Tibial nerve (tissue), 4 donors: Measurements from ENCODE around the gene AFAP1L2. TPM values are rescaled to one million over a fixed set of nuclear protein-coding genes. Genes with fewer than 3 reads are reported as not detected.

ENCODE experiments used
- DNase-seq, 2 donors: peaks; one replicate each; pipeline ENCODE4 v3.0.0-alpha.2; 2019; ENCODE audit warnings: low spot score in 2 of 2
- H3K27ac ChIP-seq, 4 donors: fragments of 200-600 bp; sonication (generic) in 3 of 4; one replicate each; pipeline ENCODE4 v1.5.1; 2017 to 2019; ENCODE audit warnings: mild to moderate bottlenecking in 1 of 4
- H3K27me3 ChIP-seq, 2 donors: fragments of 200-600 bp; sonication (generic) in 1 of 2; one replicate each; pipeline versions ENCODE4 v1.5.1 to v1.6.0; 2017 to 2019
- H3K36me3 ChIP-seq, 3 donors: fragments of 200-600 bp; sonication (generic); one replicate each; pipeline ENCODE4 v1.5.1; 2018 to 2019
- H3K4me1 ChIP-seq, 4 donors: fragments of 200-600 bp; sonication (generic) in 3 of 4; one replicate each; pipeline ENCODE4 v1.5.1; 2017 to 2019
- H3K4me3 ChIP-seq, 4 donors: fragments of 200-600 bp; sonication (generic) in 3 of 4; one replicate each; pipeline ENCODE4 v1.5.1; 2017 to 2019; ENCODE audit warnings: mild to moderate bottlenecking in 1 of 4, moderate library complexity in 1 of 4
- H3K9me3 ChIP-seq, 4 donors: fragments of 200-600 bp; sonication (generic) in 3 of 4; one replicate each; pipeline ENCODE4 v1.5.1; 2017 to 2019
- EP300 ChIP-seq, 2 donors: sonication (generic); formaldehyde crosslinking; IDR thresholded peaks; one replicate each; pipeline ENCODE4 v1.6.1; 2017; ENCODE audit warnings: antibody characterized with exemption in 2 of 2, mild to moderate bottlenecking in 1 of 2
- POLR2A ChIP-seq, 2 donors: fragments of 450-650 bp; IDR thresholded peaks; one replicate each; pipeline ENCODE4 v1.6.1; 2017; ENCODE audit warnings: antibody characterized with exemption in 2 of 2, mild to moderate bottlenecking in 2 of 2, moderate library complexity in 2 of 2
- WGBS, 2 donors: methylation state at CpG; one replicate each; pipeline ENCODE4 v1.1.5; 2018; 5-methylcytosine and 5-hydroxymethylcytosine counted together
- total RNA-seq, 4 donors: library from RNA; depleted of rRNA; stranded (reverse); fragments of >200 nt; gene quantifications; one replicate each; pipeline ENCODE4 v1.1.0, GENCODE V29; 2016
- TF ChIP-seq, protein P1 (sequence below), 5 experiments: fragments of 200-600 bp in 3 of 5; fragments of 450-650 bp in 2 of 5; sonication (generic) in 3 of 5; IDR thresholded peaks; one replicate each; pipeline ENCODE4 v1.5.1; 2016 to 2019; ENCODE audit warnings: antibody characterized with exemption in 5 of 5, mild to moderate bottlenecking in 3 of 5, moderate library complexity in 2 of 5

The AFAP1L2 gene
- total RNA-seq, 4 donors from 2014 or later, result 96.3 to 176 (median 127) TPM

DNA sequence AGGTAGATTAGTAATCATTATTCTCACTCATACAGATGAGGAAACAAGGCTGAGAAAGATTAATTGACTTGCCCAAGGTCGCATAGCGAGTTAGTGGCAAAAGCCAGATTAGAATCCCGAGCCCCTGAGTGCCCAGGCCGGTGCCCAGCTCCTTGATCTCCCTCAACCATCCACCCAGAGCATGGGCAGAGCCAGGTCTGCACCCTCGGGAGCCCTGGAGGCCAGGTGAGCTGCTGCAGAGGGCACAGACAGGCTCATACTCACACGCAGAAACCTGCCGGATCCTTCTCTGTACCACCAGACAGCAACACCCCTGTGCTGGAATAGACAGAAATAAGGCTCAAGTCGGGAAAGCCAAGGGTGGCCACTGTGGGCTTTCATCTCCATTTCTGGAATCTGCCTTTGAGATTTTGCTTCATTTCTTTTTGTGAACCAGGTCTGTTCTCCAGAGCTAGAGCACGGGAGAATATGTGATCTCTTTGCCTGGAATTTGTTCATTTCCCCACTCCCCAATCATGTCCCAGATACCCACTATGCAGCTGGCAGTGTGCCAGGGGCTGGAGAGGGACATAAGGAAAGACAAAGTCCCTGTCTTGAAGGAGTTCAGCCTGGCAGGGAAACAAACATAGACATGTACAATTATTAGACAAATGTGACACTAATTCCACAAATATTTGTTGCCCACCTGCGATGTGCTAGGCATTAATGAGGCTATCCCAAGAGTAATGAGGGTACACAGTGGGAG, 5.5 kb downstream of the AFAP1L2 start:
- H3K27ac ChIP-seq, result peak overlapping the region; percentile 75 to 96 (median 90)

DNA sequence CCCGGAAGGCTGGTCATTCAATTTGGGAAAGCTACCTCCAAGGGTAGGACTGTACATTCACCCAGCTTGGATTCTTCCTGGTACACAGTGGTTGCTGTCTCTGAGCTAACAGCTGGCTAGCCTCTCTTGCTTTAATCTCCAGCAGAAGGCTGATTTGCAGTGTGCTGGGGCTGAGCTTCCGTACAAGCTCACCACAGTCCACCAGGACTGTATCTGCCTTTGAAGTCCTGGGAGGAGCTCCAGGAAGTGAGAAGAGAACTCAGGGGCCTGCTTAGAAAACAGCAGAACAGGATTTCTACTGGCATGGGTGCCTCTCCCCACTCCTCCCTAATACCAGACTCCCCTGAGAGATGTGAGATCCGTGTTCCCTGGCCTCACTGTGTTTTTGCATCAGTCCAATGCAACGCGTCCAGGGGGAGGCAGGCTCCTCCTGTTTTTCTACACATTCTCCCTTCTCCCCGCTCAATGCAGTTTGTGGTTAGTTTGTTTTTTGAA, 6.6 kb downstream of the AFAP1L2 start:
- TF ChIP-seq, protein P1, sequence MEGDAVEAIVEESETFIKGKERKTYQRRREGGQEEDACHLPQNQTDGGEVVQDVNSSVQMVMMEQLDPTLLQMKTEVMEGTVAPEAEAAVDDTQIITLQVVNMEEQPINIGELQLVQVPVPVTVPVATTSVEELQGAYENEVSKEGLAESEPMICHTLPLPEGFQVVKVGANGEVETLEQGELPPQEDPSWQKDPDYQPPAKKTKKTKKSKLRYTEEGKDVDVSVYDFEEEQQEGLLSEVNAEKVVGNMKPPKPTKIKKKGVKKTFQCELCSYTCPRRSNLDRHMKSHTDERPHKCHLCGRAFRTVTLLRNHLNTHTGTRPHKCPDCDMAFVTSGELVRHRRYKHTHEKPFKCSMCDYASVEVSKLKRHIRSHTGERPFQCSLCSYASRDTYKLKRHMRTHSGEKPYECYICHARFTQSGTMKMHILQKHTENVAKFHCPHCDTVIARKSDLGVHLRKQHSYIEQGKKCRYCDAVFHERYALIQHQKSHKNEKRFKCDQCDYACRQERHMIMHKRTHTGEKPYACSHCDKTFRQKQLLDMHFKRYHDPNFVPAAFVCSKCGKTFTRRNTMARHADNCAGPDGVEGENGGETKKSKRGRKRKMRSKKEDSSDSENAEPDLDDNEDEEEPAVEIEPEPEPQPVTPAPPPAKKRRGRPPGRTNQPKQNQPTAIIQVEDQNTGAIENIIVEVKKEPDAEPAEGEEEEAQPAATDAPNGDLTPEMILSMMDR (IDR thresholded peaks at IDR 0.05), result peak in 1 of 5 experiments; percentile 7
- TF ChIP-seq POLR2A (IDR thresholded peaks at IDR 0.05) (peak in 1 of 2 donors; percentile 21), EP300 (IDR thresholded peaks at IDR 0.05) (peak in 1 of 2 donors; percentile 5)
- no peaks in the 10 kb centered on the region for H3K36me3 ChIP-seq
- H3K9me3 ChIP-seq, result no peaks in the 10 kb centered on the region
- no peaks in the 10 kb centered on the region for H3K27me3 ChIP-seq
- H3K4me3 ChIP-seq, result peak overlapping the region in 3 of 4 donors; percentile 2 to 34 (median 32)
- DNase-seq, result no peak
- H3K27ac ChIP-seq, result peak overlapping the region; percentile 75 to 96 (median 90)
- 5 to 21% methylated on average over 6 of the region's 6 CpGs for WGBS, 2 donors
- peaks cover 0 to 100% (median 73%) of the 10 kb centered on the region in 4 donors for H3K4me1 ChIP-seq

More for the DNA sequence above, 5.5 kb downstream of the AFAP1L2 start:
- Histone ChIP-seq H3K4me1 (peaks cover 0 to 99% (median 65%) of the 10 kb centered on the region in 4 donors), H3K27me3 (no peaks in the 10 kb centered on the region), H3K4me3 (no peak overlapping the region), H3K36me3 (no peaks in the 10 kb centered on the region), H3K9me3 (no peaks in the 10 kb centered on the region)
- TF ChIP-seq, protein P1 (IDR thresholded peaks at IDR 0.05), result no peak
- TF ChIP-seq POLR2A (IDR thresholded peaks at IDR 0.05), result no peak
- TF ChIP-seq EP300 (IDR thresholded peaks at IDR 0.05), result no peak
- WGBS, 2 donors, result 46 to 55% methylated on average over 10 of the region's 10 CpGs
- no peak for DNase-seq

DNA sequence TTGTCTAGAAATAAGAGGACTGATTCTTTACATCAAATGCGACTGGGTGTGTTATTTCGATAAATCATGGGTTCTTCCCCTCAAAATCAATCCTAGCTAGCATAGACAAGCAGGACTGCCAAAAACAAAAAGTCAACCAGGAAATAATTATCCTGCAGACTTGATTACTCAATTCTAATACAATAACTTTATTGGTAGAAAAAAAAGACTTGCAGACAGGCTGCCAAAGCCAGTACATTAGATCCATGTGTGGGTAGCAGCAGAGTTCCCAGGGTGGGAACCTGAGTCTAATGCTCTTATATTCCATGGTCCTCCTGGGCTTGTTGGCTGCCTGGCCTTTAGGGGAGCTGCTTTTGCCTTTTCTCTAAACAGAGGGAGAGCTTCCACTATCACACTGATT, 7.8 kb downstream of the AFAP1L2 start:
- peaks cover 0 to 100% (median 82%) of the 10 kb centered on the region in 4 donors for H3K4me1 ChIP-seq
- 34 to 53% methylated on average over 2 of the region's 2 CpGs for WGBS, 2 donors
- H3K36me3 ChIP-seq, result no peaks in the 10 kb centered on the region
- H3K27me3 ChIP-seq, result no peaks in the 10 kb centered on the region
- H3K27ac ChIP-seq, result peak overlapping the region; percentile 75 to 96 (median 90)
- no peak overlapping the region for H3K4me3 ChIP-seq
- TF ChIP-seq EP300 (IDR thresholded peaks at IDR 0.05), result no peak
- H3K9me3 ChIP-seq, result no peaks in the 10 kb centered on the region
- no peak for DNase-seq

DNA sequence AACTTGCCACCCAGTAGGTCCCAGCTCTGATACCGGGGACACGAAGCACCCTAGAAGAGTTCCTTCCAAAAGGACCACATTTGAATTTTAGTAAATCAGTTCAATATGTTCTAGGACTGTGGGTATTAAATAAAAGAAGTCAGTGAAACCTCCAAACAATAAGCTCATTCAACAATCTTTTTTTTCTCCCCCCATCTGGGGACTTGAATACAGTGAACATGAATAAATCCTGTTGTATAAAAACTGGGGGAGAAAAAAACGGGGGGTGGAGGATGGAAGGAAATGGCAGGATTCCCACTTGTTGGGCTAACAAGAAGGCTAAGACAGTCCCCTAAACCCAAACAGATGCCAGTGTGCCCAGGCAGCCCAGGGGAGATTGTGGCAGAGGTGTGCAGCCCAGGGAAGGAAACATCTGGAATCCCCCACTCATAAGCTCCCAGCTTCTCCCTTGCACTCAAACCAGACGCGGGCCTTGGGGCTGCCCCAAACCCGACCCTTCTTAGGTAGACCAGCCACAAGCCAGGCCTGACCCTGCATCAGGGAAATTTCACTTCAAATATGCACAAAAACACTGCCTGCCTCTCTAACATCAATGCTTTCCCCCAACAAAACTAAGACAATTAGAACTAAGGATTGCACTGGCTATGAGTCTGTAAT, 8.8 kb downstream of the AFAP1L2 start:
- peaks cover 0 to 100% (median 82%) of the 10 kb centered on the region in 4 donors for H3K4me1 ChIP-seq
- TF ChIP-seq EP300 (IDR thresholded peaks at IDR 0.05) (peak; percentile 59 to 63), POLR2A (IDR thresholded peaks at IDR 0.05) (no peak)
- TF ChIP-seq, protein P1 (IDR thresholded peaks at IDR 0.05), result no peak

DNA sequence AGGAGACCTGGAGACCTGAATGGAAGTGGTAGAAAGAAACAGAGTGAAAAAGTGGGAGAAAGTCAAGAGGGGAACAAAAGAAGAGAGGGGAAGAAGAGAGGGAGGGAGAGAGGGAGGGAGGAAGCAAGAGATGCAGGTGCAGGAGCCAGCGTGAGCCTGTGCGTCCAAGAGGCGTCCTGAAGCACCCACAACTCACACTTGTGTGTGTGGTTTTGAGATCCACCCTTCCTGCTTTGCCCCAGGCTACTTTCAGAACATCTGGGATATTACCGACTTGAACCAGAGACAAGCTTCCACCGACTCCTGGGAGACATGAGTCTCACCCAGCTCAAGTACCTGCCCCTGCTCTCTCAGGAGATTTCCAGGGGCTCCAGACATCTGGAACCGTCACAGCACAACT, 9.8 kb downstream of the AFAP1L2 start:
- no peak overlapping the region for H3K4me3 ChIP-seq
- TF ChIP-seq, protein P1 (IDR thresholded peaks at IDR 0.05), result no peak
- no peak for TF ChIP-seq POLR2A (IDR thresholded peaks at IDR 0.05)
- TF ChIP-seq EP300 (IDR thresholded peaks at IDR 0.05), result no peak
- DNase-seq, result no peak
- peak overlapping the region; percentile 77 to 96 (median 90) for H3K27ac ChIP-seq
- H3K27me3 ChIP-seq, result no peaks in the 10 kb centered on the region
- no peaks in the 10 kb centered on the region for H3K9me3 ChIP-seq
- peaks cover 0 to 100% (median 84%) of the 10 kb centered on the region in 4 donors for H3K4me1 ChIP-seq
- WGBS, 2 donors, result 58 to 63% methylated on average over 6 of the region's 6 CpGs
- no peaks in the 10 kb centered on the region for H3K36me3 ChIP-seq

More for the DNA sequence above, 8.8 kb downstream of the AFAP1L2 start:
- H3K27me3 ChIP-seq, result no peaks in the 10 kb centered on the region
- H3K27ac ChIP-seq, result peak overlapping the region; percentile 77 to 96 (median 90)
- H3K4me3 ChIP-seq, result no peak overlapping the region
- no peaks in the 10 kb centered on the region for H3K9me3 ChIP-seq
- WGBS, 2 donors, result 32 to 35% methylated on average over 6 of the region's 6 CpGs
- no peak for DNase-seq
- H3K36me3 ChIP-seq, result no peaks in the 10 kb centered on the region
